Activated CD4-positive, alpha-beta T cell treated with anti-CD3 and anti-CD28 coated beads for 24 hours (primary cell): ENCODE measurements around the gene MESP2.
"Not testable (repeated sequence)": the region's sequence is repeated elsewhere in the genome, so short reads cannot be mapped to it uniquely, and the experiment has no call there.

Experiments used
- DNase-seq, 2 donors: peaks; one replicate each; pipeline ENCODE4 v3.0.0-alpha.2; 2020; ENCODE audit warnings: low read depth in 2 of 2

The MESP2 gene

DNA sequence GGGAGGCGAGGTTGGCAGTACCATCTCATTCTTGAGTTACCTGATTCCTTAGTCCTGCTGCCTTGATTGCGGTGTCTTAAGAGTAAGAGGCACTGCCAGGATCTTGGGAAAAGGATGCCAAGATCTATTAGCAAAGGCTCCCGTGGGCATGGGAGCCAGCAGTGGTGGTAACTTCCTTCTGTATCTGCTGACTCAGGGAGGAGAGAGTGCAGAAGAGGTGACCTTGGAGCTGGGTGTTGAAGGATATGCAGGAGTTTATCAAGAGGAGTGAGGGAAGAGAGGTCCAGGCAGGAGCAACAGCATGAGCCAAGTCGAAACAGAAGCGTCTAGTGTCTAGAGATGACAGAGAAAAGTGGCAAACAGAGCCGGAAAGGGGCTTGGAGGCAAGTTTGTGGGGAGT, 4.5 kb downstream of the MESP2 start:
- DNase-seq, result no peak

DNA sequence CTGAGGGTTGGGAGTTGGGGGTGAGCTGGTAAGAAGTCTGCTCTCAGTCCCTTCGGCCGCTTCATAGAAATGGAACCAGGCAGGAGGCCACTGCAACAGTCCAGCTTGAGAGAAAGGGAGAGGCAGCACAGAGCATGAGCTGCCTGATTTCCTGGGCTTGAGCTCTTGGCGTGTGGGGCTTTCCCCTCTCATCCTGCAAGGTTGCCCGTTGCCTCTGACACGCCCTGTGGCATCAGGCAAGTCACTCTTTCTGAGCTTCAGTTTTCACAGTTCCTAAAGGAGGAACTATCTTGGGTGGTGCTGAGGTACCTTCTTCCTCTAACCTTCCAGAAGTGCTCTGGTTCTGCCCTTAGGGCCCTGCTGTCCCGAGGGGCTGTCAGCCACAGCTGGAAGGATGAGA, 4.9 kb downstream of the MESP2 start:
- DNase-seq, result peak in 1 of 2 donors; percentile 9

DNA sequence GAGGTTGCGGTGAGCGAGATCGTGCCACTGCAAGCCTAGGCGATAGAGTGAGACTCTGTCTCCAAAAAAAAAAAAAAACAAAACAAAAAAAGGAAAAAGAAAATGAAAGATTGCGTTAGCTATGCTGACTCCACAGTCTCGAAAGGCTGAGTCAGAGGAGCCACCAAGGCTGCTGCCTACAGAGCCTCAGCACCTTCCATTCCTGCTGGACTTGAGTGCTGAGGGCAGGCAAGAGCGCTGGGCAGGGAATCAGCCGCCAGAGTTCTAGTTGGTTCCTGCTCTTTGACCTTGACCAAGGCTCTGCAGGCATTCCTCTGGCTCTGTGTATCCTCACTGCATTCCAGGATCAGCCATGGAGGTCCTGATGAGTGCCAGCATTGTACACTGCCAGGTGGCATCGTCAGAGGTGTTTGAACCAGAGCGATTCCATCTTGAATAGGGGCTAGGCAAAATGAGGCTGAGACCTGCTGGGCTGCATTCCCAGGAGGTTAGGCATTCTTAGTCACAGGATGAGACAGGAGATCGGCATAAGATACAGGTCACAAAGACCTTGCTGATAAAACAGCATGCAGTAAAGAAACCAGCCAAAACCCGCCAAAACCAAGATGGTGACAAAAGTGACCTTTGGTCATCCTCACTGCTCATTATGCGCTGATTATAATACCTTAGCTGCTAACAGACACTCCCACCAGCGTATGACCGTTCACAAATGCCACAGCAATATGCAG, 5.9 kb downstream of the MESP2 start:
- no peak for DNase-seq

DNA sequence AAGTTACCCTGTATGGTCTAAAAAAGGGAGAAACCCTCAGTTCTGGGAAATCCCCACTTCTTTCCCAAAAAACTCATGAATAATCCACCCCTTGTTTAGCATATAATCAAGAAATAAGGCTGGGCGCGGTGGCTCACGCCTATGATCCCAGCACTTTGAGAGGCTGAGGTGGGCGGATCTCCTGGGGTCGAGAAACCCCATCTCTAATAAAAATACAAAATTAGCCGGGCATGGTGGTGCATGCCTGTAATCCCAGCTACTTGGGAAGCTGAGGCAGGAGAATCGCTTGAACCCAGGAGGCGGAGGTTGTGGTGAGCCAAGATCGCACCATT, 6.5 kb downstream of the MESP2 start:
- DNase-seq, result not testable (repeated sequence)

DNA sequence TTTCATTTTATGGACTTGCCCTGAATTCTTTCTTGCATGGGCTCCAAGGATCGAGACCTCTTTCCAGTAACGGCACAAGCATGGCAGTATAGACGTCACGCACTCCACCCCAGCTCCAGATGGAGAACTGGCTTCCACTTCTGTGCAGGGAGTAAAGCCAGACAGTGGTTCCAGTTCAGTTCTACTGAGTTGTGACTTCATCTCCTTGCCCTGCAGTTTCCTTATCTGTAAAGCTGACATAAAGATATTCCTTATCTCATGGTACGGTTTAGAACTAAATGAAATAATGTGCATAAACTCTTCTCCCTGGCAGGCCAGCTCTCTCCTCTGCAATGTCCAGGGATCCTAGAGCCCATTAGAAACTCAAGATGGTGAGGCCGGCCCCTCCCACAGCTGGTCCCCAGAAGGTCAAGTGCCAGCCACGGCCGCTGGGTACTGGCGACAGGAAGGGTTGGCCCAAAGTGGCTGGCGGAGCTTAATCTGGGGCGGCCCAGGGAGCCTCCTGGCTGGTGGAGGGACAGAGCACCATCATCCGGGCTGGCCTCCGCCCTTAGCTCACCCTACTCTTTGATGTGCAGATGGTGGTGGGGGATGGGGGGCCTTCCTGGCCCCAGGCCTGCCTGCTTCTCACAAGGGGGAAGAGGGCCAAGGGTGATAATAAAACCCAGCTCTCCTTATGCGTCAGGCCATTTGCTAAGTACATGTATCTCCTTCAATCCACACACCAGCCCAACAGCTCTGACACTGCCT, 7.2 kb downstream of the MESP2 start:
- DNase-seq, result no peak

DNA sequence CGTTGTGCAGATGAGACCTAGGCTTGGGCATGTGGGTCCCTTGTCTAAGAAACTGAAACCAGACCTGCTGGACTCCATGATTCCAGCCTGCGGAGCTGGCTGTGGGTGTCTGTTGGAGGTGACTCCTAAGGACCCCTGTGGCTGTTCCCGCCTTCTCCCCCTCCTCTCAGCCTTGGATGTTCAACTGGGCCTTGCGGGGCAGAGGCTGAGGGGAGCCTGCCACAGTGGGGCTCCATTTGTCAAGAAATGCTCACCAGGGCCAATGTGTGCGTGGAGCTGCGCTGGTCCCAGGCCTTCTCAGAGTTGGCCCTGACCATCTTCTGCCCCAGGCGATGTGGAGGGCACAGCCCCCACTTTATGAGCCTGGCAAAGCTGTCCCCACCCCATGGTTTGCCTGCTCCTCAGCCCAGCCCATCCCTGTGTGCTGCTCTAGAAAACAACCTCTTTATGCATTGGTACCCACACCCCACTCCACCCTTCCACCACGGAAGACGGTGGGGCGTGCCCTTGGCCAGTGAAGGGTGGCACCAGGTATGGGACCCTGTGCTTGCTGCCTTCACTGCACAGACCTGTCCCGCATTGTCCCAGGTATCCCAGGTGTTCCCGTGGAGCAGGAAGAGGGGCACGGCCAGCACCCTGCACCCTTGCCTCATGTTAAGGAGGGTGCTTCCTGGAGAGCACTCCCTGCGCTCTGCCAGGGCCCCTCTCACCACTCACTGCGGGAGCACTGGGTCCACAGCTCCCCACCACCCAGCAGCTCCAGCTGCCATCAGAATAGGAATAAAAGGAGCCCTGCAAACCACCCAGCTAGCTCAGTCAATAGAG, 7.9 kb downstream of the MESP2 start:
- no peak for DNase-seq

DNA sequence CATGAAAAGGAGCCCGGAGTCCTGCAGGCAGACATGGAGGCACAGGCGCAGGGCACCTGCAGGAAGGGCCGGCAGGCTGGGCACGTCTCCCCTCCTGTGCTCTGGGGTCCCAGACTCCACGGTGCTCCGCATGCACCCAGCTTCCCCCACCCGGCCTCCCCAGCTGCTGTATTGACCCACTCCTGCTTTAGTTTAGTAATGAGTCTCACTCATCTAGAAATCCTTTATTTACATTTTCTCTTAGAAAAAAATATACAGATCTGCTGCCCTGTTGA, 8.5 kb downstream of the MESP2 start:
- DNase-seq, result no peak

DNA sequence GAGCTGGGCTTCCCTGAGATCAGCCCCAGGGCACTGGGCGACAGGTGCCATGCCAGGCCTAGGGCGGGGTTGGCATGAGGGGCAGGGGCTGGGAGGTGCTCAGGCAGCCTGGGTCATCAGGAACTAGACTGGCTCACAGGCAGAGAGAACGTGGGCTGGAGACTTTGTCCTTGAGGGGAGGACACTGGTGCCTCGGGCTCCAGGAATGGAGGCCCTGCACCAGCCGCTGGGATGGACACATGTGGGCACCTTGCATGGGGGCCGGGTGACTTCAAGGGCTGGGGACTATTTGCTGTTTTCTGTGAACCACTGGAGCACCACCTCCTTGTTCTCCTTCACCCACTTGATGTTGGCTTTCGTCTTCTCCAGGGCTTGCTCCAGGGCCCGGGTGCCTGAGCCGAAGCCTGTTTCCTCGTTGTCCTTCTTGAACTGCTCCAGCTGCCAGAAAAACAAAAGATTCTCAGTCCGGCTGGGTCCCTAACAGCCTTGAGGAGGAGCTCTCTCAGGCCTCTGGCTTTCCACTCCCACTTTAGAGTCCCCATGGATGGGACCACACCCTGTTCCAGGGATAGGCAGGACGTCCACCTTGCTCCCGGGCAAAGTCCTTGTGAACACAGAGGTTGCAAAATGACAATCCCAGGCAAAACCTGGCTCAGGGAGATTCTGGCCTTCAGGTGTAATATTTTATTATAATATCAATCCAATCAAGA, 9.1 kb downstream of the MESP2 start:
- DNase-seq, result no peak

DNA sequence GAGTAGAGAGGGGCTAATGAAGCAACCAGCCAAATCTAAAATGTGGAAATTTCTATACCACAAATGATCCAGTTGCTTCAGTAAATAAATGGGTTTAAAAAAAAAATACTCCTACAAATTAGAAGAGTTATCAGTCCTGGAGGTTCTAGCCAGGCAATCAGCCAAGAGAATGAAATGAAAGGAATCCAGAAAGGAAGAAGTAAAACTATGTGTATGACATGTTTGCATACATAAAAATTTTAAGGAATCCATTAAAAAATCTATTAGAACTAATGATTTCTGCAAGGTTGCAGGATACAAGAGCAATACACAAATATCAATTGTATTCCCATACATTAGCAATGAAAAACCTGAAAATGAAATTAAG, 9.6 kb downstream of the MESP2 start:
- DNase-seq, result no peak

DNA sequence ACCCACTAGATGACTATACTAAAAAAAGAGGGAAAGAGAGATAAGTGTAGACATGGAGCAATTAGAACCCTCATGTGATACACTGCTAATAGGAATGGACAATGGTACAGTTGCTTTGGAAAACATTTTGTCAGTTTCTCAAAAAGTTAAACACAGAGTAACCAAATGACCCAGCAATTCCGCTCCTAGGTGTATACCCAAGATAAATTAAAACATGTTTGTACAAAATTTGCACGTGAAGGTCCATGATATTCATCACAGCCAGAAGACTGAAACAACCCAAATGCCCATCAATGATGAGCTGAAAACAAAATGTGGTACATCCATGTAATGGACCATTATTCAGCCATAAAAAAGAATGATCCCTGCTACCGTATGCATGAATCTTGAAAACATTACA, 11.8 kb downstream of the MESP2 start:
- no peak for DNase-seq

DNA sequence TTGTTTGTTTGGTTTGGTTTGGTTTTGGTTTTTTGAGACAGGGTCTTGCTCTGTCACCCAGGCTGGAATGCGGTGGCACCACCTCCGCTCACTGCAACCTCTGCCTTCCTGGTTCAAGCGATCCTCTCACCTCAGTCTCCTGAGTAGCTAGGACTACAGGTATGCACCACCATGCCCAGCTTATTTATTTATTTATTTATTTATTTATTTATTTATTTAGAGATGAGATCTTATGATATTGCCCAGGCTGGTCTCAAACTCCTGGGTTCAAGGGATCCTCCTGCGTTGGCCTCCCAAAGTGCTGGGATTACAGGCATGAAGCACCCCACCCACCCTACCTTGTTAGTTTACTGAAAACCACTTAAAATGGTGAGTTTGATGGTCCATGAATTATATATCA, 12.5 kb downstream of the MESP2 start:
- DNase-seq, result not testable (repeated sequence)

DNA sequence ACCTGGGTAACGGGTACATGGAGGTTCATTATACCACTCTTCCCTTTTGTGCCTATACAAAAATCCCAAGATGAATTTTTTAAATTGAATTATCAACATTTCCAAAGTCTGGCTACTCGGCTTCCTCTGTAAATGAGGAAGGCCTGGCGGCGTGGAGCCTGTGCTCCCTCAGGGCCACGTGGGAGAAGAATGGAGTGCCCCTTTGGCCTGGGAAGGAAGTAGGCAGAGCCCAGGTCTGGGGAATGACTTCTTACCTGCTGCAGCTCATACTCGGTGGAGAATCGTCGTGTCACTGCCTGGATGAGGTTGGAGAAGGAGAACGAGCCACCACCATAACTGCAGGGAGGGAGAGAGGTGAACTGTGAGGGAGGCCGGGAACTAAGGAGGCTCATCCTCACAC, 14.1 kb downstream of the MESP2 start:
- no peak for DNase-seq

DNA sequence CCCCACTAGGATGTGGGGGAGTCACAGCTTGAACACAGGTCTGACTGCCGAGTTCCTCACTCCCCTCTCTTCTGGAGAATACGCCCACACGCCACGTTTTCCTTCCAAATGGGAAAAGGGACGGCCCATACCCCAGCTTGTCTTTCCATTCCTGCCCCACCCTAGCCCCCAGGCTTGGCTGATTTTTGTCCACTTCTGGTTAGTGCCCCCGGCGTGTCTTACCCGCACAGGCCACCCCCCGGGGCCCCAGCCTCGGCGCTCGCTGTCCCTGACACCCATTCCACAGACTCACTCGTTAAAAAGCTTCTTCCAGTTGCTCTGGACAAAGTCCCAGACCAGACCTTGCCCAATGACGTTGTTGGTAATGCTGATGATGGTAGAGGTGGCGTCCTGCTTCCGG, 14.5 kb downstream of the MESP2 start:
- no peak for DNase-seq

DNA sequence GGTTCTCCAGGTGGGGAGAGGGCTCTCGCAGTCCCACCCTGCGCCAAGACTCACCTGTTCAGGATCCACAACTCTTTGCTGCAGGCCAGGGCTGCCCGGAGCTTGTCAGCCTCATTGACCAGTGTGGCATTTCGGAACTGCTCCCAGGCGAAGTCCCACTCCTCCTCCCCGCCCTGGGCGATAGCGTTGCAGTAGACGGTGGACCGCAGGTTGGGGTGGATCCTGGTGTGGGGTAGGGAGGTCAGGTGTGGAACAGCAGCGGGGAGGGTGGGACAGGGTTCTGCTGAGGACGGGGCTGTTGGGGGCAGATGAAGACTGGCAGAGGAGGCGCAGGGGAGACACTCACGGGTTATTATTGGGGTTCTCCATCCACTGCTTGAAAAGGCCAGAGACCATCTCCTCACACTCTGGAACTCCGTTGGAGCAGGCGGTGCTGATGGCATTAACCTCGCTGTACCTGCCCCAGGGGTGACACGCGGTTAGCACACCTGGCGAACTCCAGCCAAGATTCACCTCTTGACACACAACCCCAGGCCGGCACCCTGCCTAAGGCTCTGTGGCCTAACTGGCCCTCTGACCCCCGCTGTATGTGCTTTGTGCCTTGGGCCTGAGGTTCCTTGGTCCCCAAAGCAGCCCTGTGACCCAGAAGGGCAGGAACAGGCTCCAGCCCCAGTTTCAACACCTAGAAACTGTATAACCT, 16.1 kb downstream of the MESP2 start:
- no peak for DNase-seq

DNA sequence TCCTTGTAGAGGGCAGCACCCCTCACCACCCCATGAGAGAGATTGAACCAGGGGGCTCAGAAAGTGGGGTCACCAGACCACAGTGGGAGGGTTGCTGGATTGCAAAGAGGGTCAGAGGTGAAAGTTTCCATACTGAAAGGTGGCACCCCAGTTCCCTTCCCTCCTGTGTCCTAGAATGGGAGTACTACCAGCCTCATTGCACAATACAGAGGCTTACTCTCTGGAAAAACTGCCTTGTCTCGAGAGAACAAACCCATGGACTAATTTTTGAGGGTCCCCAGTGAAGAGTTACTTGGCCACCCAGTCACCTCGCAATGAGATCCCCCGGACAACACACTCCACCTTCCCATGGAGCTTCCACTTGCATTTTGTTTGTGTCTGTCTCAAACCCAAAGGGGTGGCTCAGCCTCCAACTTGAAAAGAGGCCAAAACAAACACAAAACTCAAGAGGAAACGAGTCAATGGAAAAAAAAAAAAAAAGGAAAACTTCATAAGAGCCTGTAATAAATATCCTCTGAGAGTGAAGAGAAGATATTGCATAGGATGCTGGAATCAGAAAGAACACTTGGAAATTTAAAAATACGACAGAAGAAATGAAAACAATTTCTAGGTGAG, 18.6 kb downstream of the MESP2 start:
- DNase-seq, result no peak

DNA sequence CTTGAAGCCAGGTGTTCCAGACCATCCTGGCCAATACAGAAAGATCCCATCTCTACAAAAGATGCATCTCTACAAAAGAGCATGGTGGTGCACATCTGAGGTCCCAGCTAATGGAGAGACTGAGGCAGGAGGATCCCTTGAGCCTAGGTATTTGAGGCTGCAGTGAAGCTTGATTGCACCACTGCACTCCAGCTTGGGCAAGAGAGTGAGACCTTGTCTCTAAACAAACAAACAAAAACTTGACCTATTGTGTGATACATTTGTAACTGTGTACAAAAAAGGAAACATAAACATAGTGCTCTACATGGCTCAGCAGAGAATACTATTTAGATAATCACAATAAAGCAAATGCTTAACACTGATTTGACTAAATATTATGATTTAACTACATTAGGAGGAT, 19.9 kb downstream of the MESP2 start:
- DNase-seq, result no peak

DNA sequence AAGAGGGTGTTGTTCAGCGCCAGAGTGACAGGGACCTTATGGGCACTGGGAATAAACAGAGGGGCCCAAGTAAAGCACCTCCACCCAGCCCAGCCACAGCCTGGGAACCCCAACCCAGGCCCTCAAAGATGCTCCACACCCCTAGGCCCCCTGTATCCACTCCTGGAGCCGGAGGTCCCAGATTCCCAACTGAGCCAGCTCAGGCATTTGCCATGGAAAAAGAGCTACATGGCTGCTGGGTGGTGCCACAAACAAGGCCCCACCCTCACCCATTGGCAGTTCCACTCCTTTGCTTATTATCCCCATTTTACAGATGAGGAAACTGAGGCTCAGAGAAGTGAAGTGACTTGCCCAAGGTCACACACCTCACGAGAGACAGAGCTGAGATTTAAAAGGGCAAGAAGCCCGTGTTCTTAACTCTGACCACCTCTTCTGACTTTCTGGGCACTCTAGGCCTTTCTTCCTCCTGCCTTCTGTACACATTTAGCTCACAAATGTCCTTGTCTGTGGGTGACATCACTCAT, 21.6 kb downstream of the MESP2 start:
- no peak for DNase-seq

DNA sequence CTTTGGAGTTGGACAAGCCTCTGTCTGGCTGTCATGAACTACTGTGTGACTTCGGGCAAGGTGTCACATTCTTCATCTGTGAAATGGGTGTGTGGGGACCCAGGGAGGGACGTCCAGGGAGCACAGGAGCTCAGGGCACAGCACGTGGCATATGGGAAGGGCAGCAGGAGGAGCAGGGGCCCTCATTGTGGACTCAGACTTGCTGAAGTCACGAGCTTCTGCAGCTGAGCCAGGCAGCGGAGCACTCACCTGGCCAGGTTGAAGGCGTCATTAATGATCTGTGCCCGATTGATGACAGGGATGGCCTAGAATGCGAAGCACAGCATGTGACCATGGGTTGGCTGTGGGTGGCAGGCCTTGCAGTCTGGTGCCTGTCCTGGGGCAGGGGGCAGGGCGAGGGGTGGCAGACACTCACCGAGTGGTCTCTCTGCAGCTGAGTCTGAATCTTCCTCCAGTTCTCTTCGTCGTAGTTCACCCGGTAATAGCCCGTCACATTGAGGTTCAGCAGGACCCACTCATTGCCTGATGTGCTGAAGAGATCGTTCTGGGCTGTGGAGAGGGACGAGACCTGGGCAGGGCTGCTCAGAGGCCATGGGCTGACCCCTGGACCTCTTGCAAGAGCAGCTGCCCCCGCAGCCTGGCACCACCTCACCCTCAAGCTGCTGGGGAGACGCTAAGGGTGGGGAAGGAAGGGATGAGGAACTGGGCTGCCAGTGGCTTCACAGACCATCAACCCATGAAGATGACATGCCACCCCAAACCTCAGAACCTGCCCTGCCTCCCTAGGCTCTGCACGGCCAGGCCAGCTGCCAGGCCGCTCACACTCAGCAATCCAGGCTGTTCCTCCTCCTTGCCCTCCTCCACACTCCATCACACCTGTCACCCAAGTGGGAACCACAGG, 23.1 kb downstream of the MESP2 start:
- no peak for DNase-seq

DNA sequence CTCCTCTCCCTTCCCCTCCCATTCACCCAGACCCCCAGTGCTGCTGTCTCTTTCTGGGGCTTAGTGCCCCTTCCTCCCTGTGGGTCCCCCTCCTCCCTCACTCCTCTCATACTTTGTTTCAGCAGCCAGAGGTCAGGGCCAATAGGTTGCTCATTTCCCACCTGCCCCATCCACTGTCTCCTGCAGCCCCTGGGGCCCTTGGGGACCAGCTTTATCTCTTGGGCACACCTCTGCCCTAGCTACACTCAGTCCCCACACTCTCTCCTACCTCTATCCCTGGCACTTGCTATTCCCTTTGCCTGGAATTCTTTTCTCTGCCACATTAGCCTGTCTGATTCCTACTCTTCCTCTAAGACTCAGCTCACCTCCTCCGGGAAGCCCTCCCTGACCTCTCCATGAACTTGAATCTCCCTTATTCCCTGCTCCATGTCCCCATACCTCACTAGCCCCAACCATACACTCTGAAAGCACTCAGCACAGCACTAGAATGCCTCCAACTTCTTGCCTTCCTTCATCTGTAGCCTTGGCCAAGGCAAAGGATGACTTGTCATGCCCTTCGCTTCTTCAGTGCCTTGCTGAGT, 23.9 kb downstream of the MESP2 start:
- no peak for DNase-seq
